C4-2B (cell line): Measurements from ENCODE around the gene CETP.

Experiments used
- CTCF ChIP-seq: fragments of 450-650 bp; conservative IDR thresholded peaks from 2 replicates; pipeline ENCODE4 v1.5.1; 2017; ENCODE audit warnings: mild to moderate bottlenecking
- ZFX ChIP-seq: fragments of 450-650 bp; IDR thresholded peaks from 2 replicates; pipeline ENCODE4 v1.6.1; 2017

GRCh38 chr16:56964243-56965148 lies 2.7 kb downstream of the CETP start:
- TF ChIP-seq CTCF = peak; percentile 99
- no peak for TF ChIP-seq ZFX
